ENCODE measurements around the gene HDAC7. TPM values are rescaled to one million over a fixed set of nuclear protein-coding genes. Genes with fewer than 3 reads are reported as not detected.
A peak's percentile ranks its signal among the peaks of the same experiment; 100 is the strongest.

The HDAC7 gene
- total RNA-seq, 2 donors from 2014 or later = 39.5 to 67.7 TPM

- Histone ChIP-seq H3K9me3 (no peaks in the 10 kb centered on the region), H3K4me3 (no peak overlapping the region), H3K4me1 (replicated peaks) (no peaks in the 10 kb centered on the region), H3K36me3 (no peaks in the 10 kb centered on the region), H3K27me3 (replicated peaks; ENCODE audit: insufficient read depth) (no peaks in the 10 kb centered on the region), H3K27ac (no peak overlapping the region)
- 95% methylated on average over 7 of the region's 7 CpGs for WGBS
- no peak for DNase-seq (ENCODE audit: low spot score)
- TF ChIP-seq POLR2AphosphoS5 (IDR thresholded peaks at IDR 0.05) (no peak), CTCF (IDR thresholded peaks at IDR 0.05) (no peak), POLR2A (IDR thresholded peaks at IDR 0.05) (no peak)
- intact Hi-C loops (cut with DNase I) = loop anchor here (1.0 to 5.0 kb wide), 4 partner anchors 17 to 122 kb away; no protein-coding TSS in a partner anchor
These were observed 45.0 kb downstream of the HDAC7 start for GRCh38 chr12:47774663-47775062.

- DNase-seq (ENCODE audit: low spot score) = no peak
- peak overlapping the region; percentile 80 to 86 for H3K4me3 ChIP-seq
- H3K9me3 ChIP-seq = no peaks in the 10 kb centered on the region
- intact Hi-C loops (cut with DNase I) = loop anchor here (1.0 to 2.0 kb wide), 2 partner anchors 17 to 39 kb away; no protein-coding TSS in a partner anchor
- H3K36me3 ChIP-seq = no peaks in the 10 kb centered on the region
- no peaks in the 10 kb centered on the region for H3K27me3 ChIP-seq (replicated peaks; ENCODE audit: insufficient read depth)
- no peaks in the 10 kb centered on the region for H3K4me1 ChIP-seq (replicated peaks)
- peak overlapping the region; percentile 76 to 77 for H3K27ac ChIP-seq
- WGBS = 54% methylated on average over 14 of the region's 14 CpGs
- TF ChIP-seq POLR2AphosphoS5 (IDR thresholded peaks at IDR 0.05) (no peak), CTCF (IDR thresholded peaks at IDR 0.05) (no peak), POLR2A (IDR thresholded peaks at IDR 0.05) (no peak)
These were observed 45.7 kb downstream of the HDAC7 start for GRCh38 chr12:47773858-47774580.

GRCh38 chr12:47773062-47773857, 46.4 kb downstream of the HDAC7 start, which contains the start of gene SLC48A1:
SLC48A1 (plus strand) TSS chr12:47773238; CDS start chr12:47773305, 67 bp downstream.
- Histone ChIP-seq H3K36me3 (no peaks in the 10 kb centered on the region), H3K27ac (peak within 1 kb of the TSS; percentile 76 to 77), H3K27me3 (replicated peaks; ENCODE audit: insufficient read depth) (no peaks in the 10 kb centered on the region), H3K9me3 (no peaks in the 10 kb centered on the region), H3K4me3 (peak within 1 kb of the TSS; percentile 80 to 86), H3K4me1 (replicated peaks) (no peaks in the 10 kb centered on the region)
- intact Hi-C loops (cut with DNase I) = loop anchor here (2.0 kb wide), 1 partner anchor 40 kb away; no protein-coding TSS in a partner anchor
- DNase-seq (ENCODE audit: low spot score) = peak; percentile 57
- WGBS = 0% methylated on average over 23 of the region's 106 CpGs
- TF ChIP-seq POLR2A (IDR thresholded peaks at IDR 0.05) (peak; percentile 41), POLR2AphosphoS5 (IDR thresholded peaks at IDR 0.05) (no peak), CTCF (IDR thresholded peaks at IDR 0.05) (peak in 3 of 4 experiments; percentile 13 to 39 (median 35))

- intact Hi-C loops (cut with DNase I) = loop anchor here (2.0 kb wide), 1 partner anchor 40 kb away; no protein-coding TSS in a partner anchor
- H3K9me3 ChIP-seq = no peaks in the 10 kb centered on the region
- TF ChIP-seq CTCF (IDR thresholded peaks at IDR 0.05) = no peak
- TF ChIP-seq POLR2AphosphoS5 (IDR thresholded peaks at IDR 0.05) = no peak
- TF ChIP-seq POLR2A (IDR thresholded peaks at IDR 0.05) = no peak
- DNase-seq (ENCODE audit: low spot score) = no peak
- no peaks in the 10 kb centered on the region for H3K36me3 ChIP-seq
- no peaks in the 10 kb centered on the region for H3K4me1 ChIP-seq (replicated peaks)
- H3K27me3 ChIP-seq (replicated peaks; ENCODE audit: insufficient read depth) = no peaks in the 10 kb centered on the region
- H3K4me3 ChIP-seq = peak overlapping the region; percentile 80 to 86
- whole genome bisulfite sequencing = 12% methylated on average over 17 of the region's 17 CpGs
- peak overlapping the region; percentile 76 to 77 for H3K27ac ChIP-seq
These were observed 47.0 kb downstream of the HDAC7 start for GRCh38 chr12:47772738-47773061.

Data from prostate gland (tissue), 2 donors.